ENCODE results near the gene ENOX2. TPM values are rescaled to one million over a fixed set of nuclear protein-coding genes. Genes with fewer than 3 reads are reported as not detected.

ENOX2 gene
- total RNA-seq, 2 donors from 2014 or later: 7.0 to 13.0 TPM

DNA sequence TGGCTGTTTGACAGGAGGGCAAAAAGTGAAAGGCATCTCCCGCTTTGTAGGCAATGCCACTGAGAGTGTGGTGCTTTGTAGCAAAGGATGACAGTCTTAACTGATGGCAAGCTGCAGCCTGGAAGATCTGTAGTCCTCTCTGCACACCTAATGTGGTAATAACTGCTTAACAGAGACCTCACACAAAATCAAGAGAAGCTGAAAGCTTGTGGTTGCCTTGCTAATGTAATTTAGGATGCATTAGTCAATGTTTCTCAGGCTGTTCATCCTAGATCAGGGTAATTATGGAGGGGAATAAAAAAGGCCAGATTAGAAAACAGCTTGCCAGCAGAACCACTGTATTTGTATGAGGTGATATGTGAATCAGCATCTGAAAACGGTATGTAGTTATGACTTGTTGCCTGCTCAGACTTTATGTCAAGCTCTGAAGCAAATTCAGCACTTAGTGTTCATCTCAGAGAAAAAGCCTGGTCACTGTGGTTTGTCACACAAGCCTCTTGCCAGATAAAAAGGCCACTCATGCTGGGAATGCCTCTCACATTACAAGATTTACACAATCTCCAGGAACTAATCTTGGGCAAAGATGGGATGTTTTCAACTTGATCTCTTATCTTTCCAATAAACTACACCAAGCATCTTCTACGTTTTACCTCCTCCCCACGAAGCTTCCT is 130.8 kb downstream of the ENOX2 start:
- no peaks in the 10 kb centered on the region for H3K27me3 Mint-ChIP-seq
- no peak overlapping the region for H3K4me3 Mint-ChIP-seq
- ATAC-seq (replicated peaks): peak; percentile 56
- H3K9me3 Mint-ChIP-seq: no peaks in the 10 kb centered on the region
- no peaks in the 10 kb centered on the region for H3K36me3 Mint-ChIP-seq (ENCODE audit: low read depth)
- no peaks in the 10 kb centered on the region for H3K4me1 Mint-ChIP-seq
- no peak overlapping the region for H3K27ac Mint-ChIP-seq

DNA sequence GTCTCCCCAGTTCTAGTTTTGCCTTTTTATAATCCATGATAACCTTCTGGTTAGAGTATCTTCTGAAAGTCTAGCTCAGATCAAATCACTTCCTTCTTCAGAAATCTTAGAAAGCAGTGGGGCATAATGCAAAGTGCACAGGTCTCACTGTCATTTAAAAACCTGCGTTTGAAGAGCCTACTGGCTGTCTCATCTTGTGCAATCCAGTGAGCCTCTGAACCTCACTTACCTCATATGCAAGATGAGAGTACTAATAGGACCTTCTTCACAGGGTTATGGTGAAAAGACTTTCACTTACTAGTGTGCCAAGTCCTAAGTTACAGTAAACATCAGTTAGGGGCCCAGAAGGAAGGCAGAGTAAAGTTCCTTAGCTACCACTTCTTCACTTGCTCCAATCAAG is 131.4 kb downstream of the ENOX2 start:
- Mint-ChIP-seq H3K9me3 (no peaks in the 10 kb centered on the region), H3K4me1 (no peaks in the 10 kb centered on the region), H3K27me3 (no peaks in the 10 kb centered on the region), H3K4me3 (no peak overlapping the region), H3K27ac (no peak overlapping the region), H3K36me3 (ENCODE audit: low read depth) (no peaks in the 10 kb centered on the region)
- ATAC-seq (replicated peaks): peak; percentile 12

DNA sequence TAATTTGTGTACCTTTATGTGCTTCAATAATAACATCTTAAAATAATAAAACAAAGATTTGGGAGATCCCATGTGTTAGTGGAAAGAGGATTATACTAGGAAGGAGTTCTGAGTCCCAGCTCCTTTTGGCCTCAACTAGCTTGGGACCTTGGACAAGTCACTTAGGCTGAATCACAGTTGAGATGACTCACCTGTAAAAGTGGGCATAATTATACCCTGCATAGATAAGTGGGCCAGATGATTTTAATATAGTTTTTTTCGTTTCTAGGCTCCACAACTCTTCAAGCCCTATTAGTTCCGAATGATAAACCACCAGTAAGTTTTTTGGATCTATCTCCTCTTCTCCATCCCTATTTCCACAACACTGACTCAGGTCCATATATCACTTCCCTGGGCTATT is 131.8 kb downstream of the ENOX2 start:
- Mint-ChIP-seq H3K9me3 (no peaks in the 10 kb centered on the region), H3K27me3 (no peaks in the 10 kb centered on the region), H3K27ac (no peak overlapping the region), H3K36me3 (ENCODE audit: low read depth) (no peaks in the 10 kb centered on the region), H3K4me1 (no peaks in the 10 kb centered on the region), H3K4me3 (no peak overlapping the region)
- ATAC-seq (replicated peaks): peak; percentile 47

DNA sequence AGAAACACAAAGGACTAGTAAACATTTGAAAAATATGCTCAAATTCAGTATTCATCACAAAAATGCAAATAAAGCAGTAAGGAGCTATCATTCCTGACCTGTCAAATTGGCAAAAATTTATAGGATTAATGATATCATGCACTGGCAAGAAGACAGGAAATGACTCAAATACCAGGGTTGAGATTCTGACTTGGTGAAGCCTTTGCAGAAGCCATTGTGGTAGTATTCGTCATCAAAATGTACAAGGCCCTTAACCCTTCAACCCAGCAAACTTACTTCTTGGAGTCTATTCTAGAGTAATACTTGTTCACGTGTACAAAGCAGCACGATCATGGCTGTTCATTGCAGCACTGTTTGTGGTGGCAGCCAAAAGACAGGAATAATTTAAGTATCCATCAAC is 132.4 kb downstream of the ENOX2 start:
- H3K4me1 Mint-ChIP-seq: no peaks in the 10 kb centered on the region
- no peaks in the 10 kb centered on the region for H3K36me3 Mint-ChIP-seq (ENCODE audit: low read depth)
- H3K27me3 Mint-ChIP-seq: no peaks in the 10 kb centered on the region
- ATAC-seq (replicated peaks): peak; percentile 79
- no peak overlapping the region for H3K4me3 Mint-ChIP-seq
- no peaks in the 10 kb centered on the region for H3K9me3 Mint-ChIP-seq
- no peak overlapping the region for H3K27ac Mint-ChIP-seq

DNA sequence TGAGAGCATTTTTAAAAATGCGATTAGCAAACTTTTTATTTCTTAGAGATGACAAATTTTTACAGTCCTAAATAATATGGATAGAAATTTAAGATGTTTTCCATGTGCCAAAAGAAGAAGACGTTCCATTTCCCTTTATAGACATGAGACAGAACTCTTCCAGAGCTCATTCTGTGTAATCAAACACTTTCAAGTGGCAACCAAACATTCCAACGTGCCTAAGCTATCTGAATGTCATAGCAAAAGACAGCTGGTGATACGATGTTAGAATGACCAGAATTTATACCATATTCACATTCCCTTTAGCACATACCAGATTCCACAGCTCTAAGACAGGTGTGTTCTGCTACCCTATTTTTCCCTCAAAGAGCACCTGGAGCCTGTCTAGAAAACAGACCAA is 133.2 kb downstream of the ENOX2 start:
- Mint-ChIP-seq H3K9me3 (no peaks in the 10 kb centered on the region), H3K27ac (no peak overlapping the region), H3K4me1 (no peaks in the 10 kb centered on the region), H3K27me3 (no peaks in the 10 kb centered on the region), H3K4me3 (no peak overlapping the region), H3K36me3 (ENCODE audit: low read depth) (no peaks in the 10 kb centered on the region)
- no peak for ATAC-seq (replicated peaks)

DNA sequence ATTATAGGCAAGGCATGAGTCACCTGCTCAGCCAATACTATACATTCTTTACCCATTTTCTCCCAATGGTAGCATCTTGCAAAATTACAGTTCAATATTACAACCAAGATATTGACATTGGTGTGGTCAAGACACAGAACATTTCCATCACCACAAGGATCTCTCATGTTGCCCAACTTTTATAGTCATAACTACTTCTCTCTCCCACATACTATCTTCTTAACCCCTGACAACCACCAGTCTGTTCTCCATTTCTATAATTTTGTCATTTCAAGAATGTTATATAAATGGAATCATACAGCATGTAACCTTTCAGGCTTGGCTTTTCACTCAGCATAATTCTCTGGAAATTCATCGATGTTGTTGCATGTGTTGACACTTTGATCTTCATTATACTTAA is 144.9 kb downstream of the ENOX2 start:
- Mint-ChIP-seq H3K27me3 (no peaks in the 10 kb centered on the region), H3K36me3 (ENCODE audit: low read depth) (no peaks in the 10 kb centered on the region), H3K4me3 (no peak overlapping the region), H3K27ac (no peak overlapping the region), H3K9me3 (no peaks in the 10 kb centered on the region), H3K4me1 (no peaks in the 10 kb centered on the region)
- peak; percentile 6 for ATAC-seq (replicated peaks)

DNA sequence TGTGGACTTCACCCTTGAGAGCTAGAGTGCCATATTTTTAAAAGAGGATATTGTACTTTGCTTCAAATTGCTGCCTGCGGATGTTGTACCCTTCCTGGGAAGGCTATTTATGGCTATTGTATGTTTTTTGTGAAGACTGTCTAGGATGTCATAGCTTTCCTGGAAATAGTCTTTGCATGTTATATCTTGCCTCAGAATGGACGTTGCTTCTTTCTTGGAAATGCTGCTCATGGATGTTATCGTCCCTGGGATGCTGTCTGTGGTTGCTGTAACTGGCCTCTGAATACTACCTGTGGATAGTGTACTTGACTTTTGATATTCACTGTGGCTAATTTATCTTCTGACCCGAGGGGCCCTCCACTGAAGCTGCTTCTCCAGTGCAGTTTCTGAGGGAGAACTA is 146.8 kb downstream of the ENOX2 start:
- no peak overlapping the region for H3K4me3 Mint-ChIP-seq
- no peaks in the 10 kb centered on the region for H3K4me1 Mint-ChIP-seq
- no peaks in the 10 kb centered on the region for H3K36me3 Mint-ChIP-seq (ENCODE audit: low read depth)
- ATAC-seq (replicated peaks): no peak
- no peaks in the 10 kb centered on the region for H3K9me3 Mint-ChIP-seq
- no peak overlapping the region for H3K27ac Mint-ChIP-seq
- H3K27me3 Mint-ChIP-seq: no peaks in the 10 kb centered on the region

DNA sequence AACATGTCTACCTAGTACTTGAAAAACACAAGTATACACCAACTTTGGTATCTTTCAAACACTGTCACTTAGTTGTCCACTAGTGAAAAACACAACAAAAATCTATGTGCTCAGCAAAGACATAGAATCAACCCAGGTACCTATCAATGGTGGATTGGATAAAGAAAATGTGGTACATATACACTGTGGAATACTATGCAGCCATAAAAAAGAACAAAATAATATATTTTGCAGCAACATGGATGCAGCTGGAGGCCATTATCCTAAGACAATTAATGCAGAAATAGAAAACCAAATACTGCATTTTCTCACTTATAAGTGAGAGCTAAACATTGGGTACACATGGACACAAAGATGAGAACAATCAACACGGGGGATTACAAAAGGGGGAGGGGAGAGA is 148.7 kb downstream of the ENOX2 start:
- no peak overlapping the region for H3K27ac Mint-ChIP-seq
- H3K4me3 Mint-ChIP-seq: no peak overlapping the region
- no peaks in the 10 kb centered on the region for H3K36me3 Mint-ChIP-seq (ENCODE audit: low read depth)
- no peaks in the 10 kb centered on the region for H3K4me1 Mint-ChIP-seq
- H3K27me3 Mint-ChIP-seq: no peaks in the 10 kb centered on the region
- no peaks in the 10 kb centered on the region for H3K9me3 Mint-ChIP-seq
- ATAC-seq (replicated peaks): no peak

DNA sequence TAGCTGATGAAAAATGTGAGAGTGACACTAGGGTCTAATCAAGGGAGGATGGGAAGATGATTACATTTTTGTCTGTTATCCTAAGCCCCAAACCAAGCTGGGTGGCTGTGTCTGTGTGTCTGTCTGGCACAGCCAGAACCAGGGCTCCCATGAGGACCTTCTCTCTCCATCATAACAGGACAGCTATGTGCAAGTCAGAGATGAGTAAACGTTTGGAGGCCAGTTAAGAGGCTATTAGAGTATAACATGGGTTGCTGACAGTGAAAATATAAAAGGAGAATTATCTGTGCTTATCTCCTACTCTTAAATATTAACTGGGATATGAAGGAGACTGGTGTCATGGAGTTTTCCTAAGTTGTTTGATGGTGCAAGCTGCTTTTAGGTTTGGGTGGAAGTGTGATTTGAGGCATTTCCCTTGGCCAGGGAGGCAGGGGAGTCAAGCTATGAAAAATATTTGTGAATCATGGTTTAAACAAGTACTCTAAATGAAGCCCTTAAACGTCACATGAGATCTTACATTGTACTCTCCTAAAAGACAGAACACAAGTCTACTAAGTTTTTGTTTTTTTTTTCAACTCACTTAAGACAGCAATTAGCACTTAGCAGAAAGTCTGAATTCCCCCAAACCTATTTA is 156.2 kb downstream of the ENOX2 start:
- Mint-ChIP-seq H3K9me3 (no peaks in the 10 kb centered on the region), H3K27me3 (no peaks in the 10 kb centered on the region), H3K4me1 (no peaks in the 10 kb centered on the region), H3K36me3 (ENCODE audit: low read depth) (no peaks in the 10 kb centered on the region), H3K4me3 (no peak overlapping the region), H3K27ac (no peak overlapping the region)
- no peak for ATAC-seq (replicated peaks)

DNA sequence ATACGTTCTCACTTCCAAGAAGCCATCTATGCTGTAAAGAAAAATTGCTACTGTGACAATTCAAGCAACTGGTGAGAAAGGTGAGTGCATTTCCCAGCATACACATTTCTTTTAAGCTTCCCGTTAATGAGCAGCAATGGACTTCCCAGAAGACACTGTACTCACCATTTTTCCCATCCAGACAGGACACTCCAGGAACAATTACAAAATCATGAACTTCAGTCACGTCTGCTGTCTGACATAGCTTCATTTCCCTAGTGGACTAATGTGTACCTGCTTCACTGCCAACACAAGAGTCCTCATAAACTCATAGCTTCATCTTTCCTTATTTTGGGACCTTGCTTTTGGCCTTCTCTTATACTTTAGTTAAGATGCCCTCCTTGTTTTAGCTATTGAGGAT is 156.9 kb downstream of the ENOX2 start:
- no peak overlapping the region for H3K27ac Mint-ChIP-seq
- no peak overlapping the region for H3K4me3 Mint-ChIP-seq
- H3K36me3 Mint-ChIP-seq (ENCODE audit: low read depth): no peaks in the 10 kb centered on the region
- ATAC-seq (replicated peaks): no peak
- no peaks in the 10 kb centered on the region for H3K27me3 Mint-ChIP-seq
- H3K4me1 Mint-ChIP-seq: no peaks in the 10 kb centered on the region
- H3K9me3 Mint-ChIP-seq: no peaks in the 10 kb centered on the region

DNA sequence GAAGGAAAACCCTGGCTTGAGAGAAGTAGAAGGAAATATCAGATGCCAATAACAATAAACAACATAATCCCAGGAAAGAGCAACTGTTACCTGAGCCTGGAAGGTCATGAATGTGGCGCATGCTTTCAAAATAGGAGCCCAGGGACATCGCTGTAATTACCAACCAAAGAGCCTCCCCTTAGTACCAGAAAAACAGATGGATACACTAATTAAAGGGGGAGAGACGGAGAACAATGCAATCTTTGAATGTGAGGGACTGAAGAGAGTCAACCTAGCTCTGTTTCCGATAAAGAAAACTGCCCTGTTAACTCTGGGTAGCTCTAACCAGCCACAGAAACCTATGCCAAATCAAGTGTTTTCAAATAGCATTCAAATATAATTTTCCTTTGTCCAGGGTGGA is 161.4 kb downstream of the ENOX2 start:
- H3K9me3 Mint-ChIP-seq: no peaks in the 10 kb centered on the region
- no peak for ATAC-seq (replicated peaks)
- no peaks in the 10 kb centered on the region for H3K4me1 Mint-ChIP-seq
- no peak overlapping the region for H3K4me3 Mint-ChIP-seq
- no peak overlapping the region for H3K27ac Mint-ChIP-seq
- H3K36me3 Mint-ChIP-seq (ENCODE audit: low read depth): no peaks in the 10 kb centered on the region
- H3K27me3 Mint-ChIP-seq: no peaks in the 10 kb centered on the region

DNA sequence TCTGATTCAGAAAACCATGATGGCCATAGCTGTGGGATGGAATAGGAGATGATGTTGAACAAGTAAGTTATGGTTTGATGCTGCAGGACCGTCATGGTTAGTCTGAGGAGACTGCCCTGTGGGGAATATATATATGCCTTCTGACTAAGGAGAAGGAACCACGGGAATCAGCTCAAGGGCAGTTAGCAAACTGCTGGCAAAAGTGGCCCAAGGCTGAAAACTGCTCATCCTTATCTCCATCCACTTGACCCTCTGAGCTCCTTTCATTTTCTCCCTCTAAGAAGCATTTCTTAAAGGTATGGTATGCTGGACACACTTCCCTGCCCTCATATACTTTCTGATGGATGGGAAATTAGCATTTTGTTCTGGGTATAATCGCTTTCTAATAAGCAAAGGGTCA is 161.9 kb downstream of the ENOX2 start:
- ATAC-seq (replicated peaks): no peak
- Mint-ChIP-seq H3K4me1 (no peaks in the 10 kb centered on the region), H3K27ac (no peak overlapping the region), H3K27me3 (no peaks in the 10 kb centered on the region), H3K4me3 (no peak overlapping the region), H3K9me3 (no peaks in the 10 kb centered on the region), H3K36me3 (ENCODE audit: low read depth) (no peaks in the 10 kb centered on the region)

DNA sequence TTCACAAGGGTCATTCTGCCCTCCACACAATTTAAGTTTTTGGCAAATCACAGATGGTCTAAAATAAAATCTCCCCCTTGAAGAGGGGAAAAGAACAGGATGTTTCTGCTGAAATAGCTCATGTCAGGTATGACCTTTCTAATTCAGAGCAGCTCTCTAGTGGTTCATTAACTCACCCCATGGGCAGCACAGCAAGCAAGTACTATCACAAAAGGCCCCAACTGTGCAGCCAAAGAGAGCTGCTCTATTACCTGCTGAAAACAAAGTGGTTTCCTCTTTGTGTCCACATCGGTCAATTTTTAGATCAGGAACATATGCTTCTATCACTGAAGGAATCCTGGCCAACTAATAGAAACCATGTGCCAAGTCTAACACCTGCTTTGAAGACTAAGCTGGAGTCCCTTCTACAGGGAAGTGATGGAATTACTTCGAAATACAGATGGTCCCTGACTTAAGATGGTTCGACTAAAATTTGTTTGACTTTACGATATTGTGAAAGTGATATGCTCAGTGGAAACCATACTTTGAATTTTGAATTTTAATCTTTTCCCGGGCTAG is 164.3 kb downstream of the ENOX2 start:
- no peak overlapping the region for H3K27ac Mint-ChIP-seq

DNA sequence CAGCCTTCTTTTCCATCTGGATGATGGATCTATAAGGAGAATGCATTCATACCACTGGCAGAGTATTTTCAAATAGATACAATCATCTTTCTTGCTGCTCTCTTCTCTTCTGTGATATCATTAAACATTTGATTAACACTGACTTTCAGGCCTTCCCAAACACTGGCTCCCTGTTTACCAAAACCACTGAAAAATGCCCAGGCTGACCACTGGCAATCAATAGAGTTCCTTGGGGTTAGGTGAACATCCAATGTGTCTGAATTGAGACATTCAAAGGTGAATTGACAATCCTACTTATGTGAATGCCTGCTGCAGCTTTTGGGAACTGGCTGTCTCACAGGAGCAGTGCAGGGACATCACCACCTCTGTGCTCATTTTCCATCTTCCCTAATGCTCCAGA is 168.3 kb downstream of the ENOX2 start:
- no peak for ATAC-seq (replicated peaks)
- no peaks in the 10 kb centered on the region for H3K4me1 Mint-ChIP-seq
- no peaks in the 10 kb centered on the region for H3K27me3 Mint-ChIP-seq
- H3K9me3 Mint-ChIP-seq: peaks cover 8% of the 10 kb centered on the region
- H3K4me3 Mint-ChIP-seq: no peak overlapping the region
- no peak overlapping the region for H3K27ac Mint-ChIP-seq
- H3K36me3 Mint-ChIP-seq (ENCODE audit: low read depth): peaks cover 13% of the 10 kb centered on the region

More for the DNA sequence above, 164.3 kb downstream of the ENOX2 start:
- no peak for ATAC-seq (replicated peaks)
- Mint-ChIP-seq H3K4me3 (no peak overlapping the region), H3K27me3 (no peaks in the 10 kb centered on the region), H3K4me1 (no peaks in the 10 kb centered on the region), H3K36me3 (ENCODE audit: low read depth) (no peaks in the 10 kb centered on the region), H3K9me3 (no peaks in the 10 kb centered on the region)

DNA sequence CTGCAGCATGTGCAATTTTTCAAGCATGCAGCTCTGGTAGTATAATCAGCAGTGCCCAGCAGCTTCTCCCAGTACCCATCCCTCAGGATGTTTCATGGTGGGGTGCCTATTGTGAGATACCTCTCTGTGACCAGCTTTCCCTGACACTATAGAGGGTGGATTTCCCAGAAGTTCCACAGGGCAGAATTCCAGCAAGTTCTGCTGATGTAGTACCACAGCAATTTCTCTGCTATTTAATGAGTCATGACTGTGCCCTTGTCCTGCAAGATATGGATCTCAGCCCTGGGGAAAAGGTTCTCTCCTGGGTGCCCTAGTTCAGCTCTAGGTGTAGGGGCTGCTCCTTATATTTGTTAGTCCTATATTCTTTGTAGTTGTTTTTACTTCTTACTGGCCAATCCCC is 174.8 kb downstream of the ENOX2 start:
- Mint-ChIP-seq H3K4me1 (no peaks in the 10 kb centered on the region), H3K36me3 (ENCODE audit: low read depth) (peaks cover 24% of the 10 kb centered on the region), H3K27ac (no peak overlapping the region), H3K4me3 (no peak overlapping the region), H3K27me3 (no peaks in the 10 kb centered on the region), H3K9me3 (peaks cover 8% of the 10 kb centered on the region)
- no peak for ATAC-seq (replicated peaks)

All from activated T-helper 17 cell treated with anti-CD3 and anti-CD28 coated beads, Interleukin-2, amount 50 U/mL, for 72 hours (primary cell).